Measurements from ENCODE around the gene XYLT2. TPM values are rescaled to one million over a fixed set of nuclear protein-coding genes. Genes with fewer than 3 reads are reported as not detected.

The XYLT2 gene
- total and polyA plus RNA-seq, 10 of the 15 experiments (the other 5 are each of a cell fraction or from before 2014, with no cell fraction given) = 0.82 to 20.6 (median 13.0) TPM

- in situ Hi-C loops (cut with MboI) (no loop called here), intact Hi-C loops (cut with micrococcal nuclease; ENCODE audit: unreplicated experiment) (no loop called here)
- RAD21 ChIA-PET (ENCODE audit: unreplicated experiment) = interaction anchor here (0.6 to 2.0 kb wide), 3 partner anchors 10 to 165 kb away, joined by 3 to 5 read pairs (median 5); no protein-coding TSS in a partner anchor
- Histone ChIP-seq H3K27me3 (replicated peaks in 1 of 2; ENCODE audit: control insufficient read depth in 2 of 2, insufficient read depth in 2 of 2, low read length in 1 of 2) (no peaks in the 10 kb centered on the region), H3K9ac (ENCODE audit: control insufficient read depth, insufficient read depth, low read length) (no peak overlapping the region), H3K4me3 (no peak overlapping the region), H3K27ac (ENCODE audit: control insufficient read depth, insufficient read depth) (no peak overlapping the region), H4K20me1 (ENCODE audit: control insufficient read depth, insufficient read depth) (no peaks in the 10 kb centered on the region), H3K79me2 (ENCODE audit: control insufficient read depth, insufficient read depth, low read length) (no peaks in the 10 kb centered on the region), H3K9me3 (replicated peaks; ENCODE audit: control insufficient read depth, insufficient read depth, low read length) (no peaks in the 10 kb centered on the region; the same call in 2 of the 3 replicates), H2AFZ (ENCODE audit: control insufficient read depth, low read depth, low read length) (no peak overlapping the region), H3K4me1 (ENCODE audit: control insufficient read depth, insufficient read depth, low read length) (peaks cover 4% of the 10 kb centered on the region; the same call in 1 of the 2 replicates), H3K36me3 (ENCODE audit: control insufficient read depth in 2 of 2, insufficient read depth in 2 of 2, low read length in 1 of 2) (no peaks in the 10 kb centered on the region), H3K4me2 (ENCODE audit: control insufficient read depth, insufficient read depth) (no peak overlapping the region)
- CTCF ChIA-PET = interaction anchor here (2.0 to 4.3 kb wide), 4 partner anchors 11 to 22 kb away, joined by 5 to 23 read pairs (median 8); no protein-coding TSS in a partner anchor
- POLR2A ChIA-PET = no interaction called here
- ATAC-seq (no peak), DNase-seq (ENCODE audit: low read depth, low spot score) (no peak), FAIRE-seq (no peak)
- SMC1A ChIA-PET (ENCODE audit: uncharacterized antibody, unreplicated experiment) = interaction anchor here (0.9 to 1.3 kb wide), 3 partner anchors 8 to 15 kb away, joined by 3 to 5 read pairs (median 3); no protein-coding TSS in a partner anchor
- no peak for TF ChIP-seq EZH2 (IDR thresholded peaks at IDR 0.05; ENCODE audit: borderline replicate concordance, control insufficient read depth, low read depth, low read length)
- no peak for TF ChIP-seq ZBTB33 (IDR thresholded peaks at IDR 0.05)
- no peak for TF ChIP-seq NFYB (IDR thresholded peaks at IDR 0.05; ENCODE audit: insufficient read depth, low read depth, low read length)
- no peak for TF ChIP-seq ATF3 (IDR thresholded peaks at IDR 0.05; ENCODE audit: borderline replicate concordance, extremely low read depth, low read depth, low read length)
- no peak for TF ChIP-seq ZNF687 (IDR thresholded peaks at IDR 0.05)
- no peak for TF ChIP-seq ZNF384 (IDR thresholded peaks at IDR 0.05; ENCODE audit: borderline replicate concordance, low read depth, low read length)
- WGBS (ENCODE audit: insufficient coverage, insufficient replicate concordance, low lambda C conversion rate, missing lambda C conversion rate) = 53% methylated on average over 12 of the region's 12 CpGs
- BruUV-seq (replicated peaks) = no TSS peak
Measured at GRCh38 chr17:50319306-50320004, 26.5 kb upstream of the XYLT2 start.

Data from GM12878 (cell line).